GM18858 (cell line): Measurements from ENCODE around the gene ABTB1.

Source experiments
- ATAC-seq: cut with Tn5 transposase; IDR thresholded peaks from one replicate; pipeline ENCODE4 v1.9.1; 2021; ENCODE audit not compliant: unreplicated experiment

Gene ABTB1

DNA sequence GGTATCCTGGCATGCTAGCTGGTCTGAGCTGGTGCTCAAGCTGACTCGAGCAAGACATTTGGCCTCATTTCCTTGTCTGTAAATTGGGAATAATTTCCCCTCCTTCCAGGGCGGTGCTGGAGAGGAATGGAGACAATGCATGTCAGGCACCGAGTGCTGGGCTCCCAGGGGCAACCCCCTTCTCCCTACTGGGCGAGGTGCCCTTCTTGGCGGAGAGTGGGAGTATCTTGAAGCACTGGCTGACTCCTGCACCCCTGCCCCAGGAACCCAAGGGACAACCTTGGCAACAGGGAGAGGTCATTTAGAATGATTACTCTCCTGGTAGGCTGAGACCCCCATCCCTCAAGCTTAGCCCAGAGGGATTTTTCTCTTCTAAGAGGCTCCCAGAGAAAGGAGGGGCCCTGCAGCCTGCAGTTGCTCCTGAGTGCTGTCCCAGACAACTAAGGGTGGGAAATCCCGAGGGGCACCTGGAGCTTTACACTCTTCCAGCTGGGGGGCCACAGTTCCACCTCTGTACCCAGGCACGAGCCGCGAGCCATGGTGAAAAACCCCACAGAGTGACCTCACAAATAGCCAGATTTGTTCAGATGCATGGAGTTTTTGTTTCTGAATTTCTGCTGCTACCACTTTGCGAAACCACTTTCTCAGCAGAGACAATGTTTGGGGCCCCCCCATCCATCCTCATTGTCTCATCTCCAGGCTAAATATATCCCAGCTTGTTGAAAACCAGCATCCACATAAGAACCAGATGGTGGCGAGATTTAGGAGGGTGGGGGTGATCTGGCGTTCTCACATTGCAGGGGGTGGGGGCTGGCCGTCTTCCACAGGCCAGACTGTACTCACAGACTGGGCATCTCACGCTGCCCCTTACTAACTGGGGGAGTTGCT, 44.8 kb downstream of the ABTB1 start:
- ATAC-seq = no peak

DNA sequence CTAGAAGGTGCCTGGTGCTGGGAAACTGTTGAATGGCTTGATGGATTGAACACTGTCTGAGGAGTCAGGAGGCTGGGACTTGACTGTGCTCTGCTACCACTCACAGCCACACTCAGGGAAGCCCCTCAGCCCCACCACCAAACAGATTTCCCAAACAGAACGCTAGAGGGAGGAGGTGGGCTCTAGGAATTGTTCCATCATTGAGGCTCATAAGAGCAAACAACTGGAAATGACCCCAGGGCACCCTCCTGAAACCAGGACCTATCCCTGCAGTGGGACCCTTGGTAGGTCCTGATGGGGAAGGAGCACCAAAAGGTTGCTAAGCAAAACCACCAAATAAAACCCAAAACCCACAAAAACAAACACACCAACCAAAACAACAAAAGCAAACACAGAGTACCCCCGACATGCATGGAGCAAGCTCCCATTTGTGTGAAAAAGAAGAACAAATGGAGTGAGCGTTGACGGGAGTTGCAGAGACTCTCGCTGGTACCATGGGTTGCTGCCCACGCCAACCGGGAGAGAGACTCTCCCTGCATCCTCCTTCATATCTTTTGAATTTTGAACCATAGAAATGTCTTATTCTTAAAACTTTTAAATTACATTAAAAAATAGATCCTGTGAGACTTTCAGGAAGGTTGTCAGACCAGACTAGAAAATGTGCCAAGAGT, 45.6 kb downstream of the ABTB1 start:
- no peak for ATAC-seq

DNA sequence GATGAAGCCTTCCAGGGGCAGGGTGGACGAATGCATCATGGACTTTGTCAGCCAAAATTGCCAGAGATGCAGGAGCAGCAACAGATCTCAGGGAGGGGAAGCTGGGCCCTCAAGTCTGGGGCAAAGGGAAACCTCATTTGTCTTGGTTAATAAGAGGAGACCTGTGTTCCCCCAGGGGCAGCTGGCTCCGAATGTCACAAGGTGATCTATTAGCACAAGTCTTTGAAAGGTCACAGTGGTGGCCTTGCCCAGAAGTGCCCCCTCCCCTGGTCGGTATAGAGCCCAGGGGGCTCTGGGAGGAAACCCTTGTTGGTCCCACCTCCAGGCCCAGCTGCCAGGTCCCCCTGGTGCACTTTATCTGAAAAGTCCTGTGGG, 46.2 kb downstream of the ABTB1 start:
- ATAC-seq = no peak

DNA sequence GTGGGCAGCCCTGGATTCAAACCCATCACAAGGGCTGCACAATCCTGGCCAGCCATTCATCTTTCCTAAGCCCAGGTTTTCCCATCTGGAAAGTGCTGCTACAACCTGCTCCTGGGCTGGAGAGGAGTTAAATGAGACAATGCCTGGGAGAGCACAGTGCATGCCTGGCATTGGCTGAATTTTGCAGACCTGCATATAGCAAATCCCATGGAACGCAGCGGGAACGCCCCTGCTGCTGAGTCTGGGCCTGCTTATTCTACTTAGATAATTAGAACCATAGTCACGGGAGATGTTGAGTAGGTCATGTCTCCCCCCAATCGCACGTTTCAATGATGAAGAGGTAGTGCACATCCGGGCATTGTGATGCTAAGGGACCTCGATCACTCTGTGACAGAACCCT, 46.6 kb downstream of the ABTB1 start:
- ATAC-seq = no peak

DNA sequence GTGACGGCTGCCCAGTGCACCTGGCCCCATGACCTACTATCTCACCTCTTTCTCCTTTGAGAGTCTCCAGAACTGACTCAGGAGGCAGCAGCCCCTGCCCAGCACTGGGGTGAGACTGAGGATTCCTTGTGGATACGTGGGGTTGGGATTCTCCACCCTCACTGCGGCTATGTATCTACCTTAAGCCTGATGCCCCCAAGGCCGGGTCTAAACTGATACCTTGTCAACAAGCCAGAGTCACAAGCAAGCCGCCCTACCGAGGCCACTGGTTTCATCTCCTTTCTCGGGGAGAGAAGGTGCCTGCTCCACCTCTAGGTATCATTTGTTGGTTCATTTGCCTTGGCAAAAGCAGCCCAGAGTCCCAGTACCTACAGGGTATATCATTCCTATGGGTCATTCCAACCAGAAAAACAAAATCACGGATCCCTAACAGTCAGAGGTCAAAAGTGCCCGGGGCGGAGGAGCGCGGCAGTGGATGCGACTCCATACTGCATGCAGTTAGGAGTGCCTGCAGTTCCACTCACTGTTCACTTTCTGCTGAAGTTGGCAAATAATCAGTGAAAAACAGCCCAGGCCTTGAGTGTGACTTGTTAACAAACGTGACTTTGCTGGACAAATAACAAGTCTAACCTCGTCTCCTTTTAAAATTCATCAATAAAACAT, 47.5 kb downstream of the ABTB1 start:
- no peak for ATAC-seq

DNA sequence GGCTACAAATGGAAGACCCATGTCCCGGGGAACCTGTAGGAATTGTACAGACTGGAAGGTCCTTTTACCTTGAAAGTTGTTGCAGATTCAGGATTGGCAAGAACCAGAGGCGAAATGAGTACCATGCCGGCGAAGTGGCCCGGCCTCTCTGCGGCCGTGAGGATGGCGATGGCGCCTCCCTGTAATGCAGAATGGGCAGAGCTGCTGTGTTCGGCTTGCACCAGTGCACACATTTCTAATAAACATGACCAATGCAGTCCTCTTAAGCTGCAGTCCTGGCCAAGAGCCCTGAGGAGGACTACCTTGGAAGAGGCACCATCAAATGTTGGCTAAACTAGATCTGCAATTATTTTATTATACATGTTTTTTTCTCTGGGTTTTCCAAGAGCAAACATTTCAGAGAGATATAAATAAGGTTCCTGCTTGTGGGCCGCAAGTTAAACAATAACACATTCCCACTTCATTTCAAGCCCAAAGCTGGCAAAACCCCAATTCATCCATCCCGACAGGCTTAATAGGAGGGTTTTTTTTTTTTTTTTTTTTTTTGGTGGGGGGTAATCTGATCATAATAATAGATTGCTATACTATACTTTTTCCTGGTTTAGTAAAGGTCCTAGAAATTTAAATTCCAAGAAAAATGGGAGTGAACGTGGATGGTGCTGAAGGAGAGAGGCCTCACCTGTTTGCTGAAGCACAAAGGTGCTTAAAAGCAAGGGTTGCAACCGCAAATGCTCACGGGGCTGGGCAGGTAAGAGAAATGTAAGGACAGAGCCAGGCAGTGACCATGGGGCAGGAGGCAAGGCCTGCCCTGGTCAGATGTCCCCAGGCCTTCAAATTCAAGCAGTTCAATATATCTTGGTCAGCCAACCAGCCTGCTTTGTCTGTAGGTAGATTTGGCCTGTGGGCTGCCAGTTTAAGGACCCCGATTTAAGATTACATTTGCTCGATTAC, 48.5 kb downstream of the ABTB1 start:
- ATAC-seq = no peak

DNA sequence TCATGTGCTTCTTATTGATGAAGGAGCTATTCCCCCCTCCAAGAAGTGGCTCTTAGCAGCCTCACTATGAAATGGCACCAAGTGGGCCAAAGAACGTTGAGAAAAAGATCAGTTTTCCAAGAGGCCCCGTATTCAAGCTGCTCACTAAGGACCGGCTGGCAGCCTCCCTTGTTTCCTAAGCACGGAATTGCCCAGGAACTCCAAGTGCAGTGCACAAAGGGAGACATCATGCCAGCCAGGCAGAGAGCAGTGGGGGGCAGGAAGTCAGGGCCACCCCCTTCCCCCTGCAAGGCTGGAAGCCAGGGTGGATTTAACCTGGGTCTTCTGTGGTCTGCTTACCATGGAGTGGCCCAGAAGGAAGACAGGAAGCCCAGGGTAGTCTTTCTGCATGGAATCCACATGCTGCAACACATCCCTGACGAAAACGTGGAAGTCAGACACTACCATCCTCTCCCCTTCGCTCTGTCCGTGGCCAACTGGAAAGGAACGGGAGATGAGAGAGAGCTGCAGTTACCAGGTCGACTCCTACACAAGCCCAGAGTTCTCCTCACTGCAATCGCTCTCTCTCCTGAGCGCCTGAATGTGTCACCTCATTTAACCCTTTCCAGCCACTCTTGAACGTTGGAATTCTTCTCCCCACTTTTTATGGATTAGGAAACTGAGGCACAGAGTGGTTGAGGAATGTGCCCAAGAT, 49.5 kb downstream of the ABTB1 start:
- no peak for ATAC-seq

DNA sequence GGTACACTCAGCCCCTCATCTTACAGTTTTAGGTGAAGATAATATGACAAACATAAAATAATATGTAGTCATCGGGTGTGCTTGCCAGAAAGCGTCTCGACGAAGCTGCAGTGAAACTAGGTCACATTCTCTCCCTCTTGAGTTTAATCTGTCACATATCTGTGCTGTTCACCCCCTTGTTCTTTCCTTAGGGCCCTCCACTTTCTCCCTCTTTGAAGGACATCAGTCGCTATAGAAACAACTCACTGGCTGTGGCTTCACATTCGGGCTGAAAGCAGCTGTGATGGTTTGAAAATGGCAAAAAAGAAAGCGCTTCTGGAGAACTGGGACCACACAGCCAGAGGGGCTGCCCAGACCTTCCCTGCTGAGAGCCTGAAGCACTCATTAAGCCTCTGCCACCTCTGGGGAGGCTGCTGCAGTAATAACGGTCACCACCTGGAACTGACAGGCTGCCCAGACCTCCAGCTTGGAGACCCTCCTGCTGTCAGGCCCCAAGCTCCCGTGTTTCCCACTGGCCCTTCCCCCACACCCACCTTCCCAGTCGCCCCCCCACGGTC, 50.3 kb downstream of the ABTB1 start:
- no peak for ATAC-seq

DNA sequence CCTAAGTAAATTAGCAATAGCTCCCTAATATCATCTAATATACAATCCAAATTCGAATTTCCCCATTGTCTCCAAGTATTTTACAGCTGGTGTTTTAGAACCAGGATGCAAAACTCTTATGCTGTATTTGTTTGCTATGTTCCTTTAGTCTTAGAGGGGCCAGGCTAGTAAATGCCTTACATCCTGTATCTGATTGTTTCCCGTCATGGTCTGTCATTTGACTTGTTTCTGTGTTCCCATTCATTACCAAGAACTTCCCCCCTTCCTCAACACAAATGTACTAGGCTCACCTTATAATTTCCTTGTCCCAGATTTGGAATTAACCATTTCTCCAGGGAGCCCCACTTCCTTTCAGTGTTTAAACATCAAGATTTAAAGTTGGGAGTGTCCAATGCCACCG, 54.1 kb downstream of the ABTB1 start:
- ATAC-seq = no peak

DNA sequence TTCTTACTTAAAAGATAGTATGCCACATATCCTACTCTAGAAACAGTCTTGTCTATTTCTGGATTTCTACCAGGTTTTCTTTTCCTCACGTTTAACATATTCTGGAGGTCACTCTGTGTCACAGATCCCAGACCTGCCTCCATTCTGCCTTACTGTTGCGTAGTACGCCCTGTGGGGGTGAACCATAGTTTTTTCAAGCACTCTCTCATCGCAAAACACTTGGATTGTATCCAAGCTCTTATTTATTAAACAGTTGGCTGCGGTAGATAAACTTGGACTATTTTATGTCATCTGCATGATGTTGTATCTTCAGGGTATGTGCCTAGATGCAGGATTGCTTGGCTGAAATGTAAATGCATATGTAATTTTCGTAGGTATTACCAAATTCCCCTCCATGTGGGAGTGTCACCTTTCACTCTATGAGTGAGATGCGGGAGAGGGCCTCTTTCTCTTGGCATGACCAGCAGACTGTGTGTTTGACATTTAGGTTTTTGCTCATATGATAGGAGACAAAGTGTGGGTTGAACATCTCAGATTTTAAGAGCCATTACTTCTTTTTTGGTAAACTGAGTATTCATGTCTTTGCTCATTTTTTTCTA, 55.8 kb downstream of the ABTB1 start:
- no peak for ATAC-seq

DNA sequence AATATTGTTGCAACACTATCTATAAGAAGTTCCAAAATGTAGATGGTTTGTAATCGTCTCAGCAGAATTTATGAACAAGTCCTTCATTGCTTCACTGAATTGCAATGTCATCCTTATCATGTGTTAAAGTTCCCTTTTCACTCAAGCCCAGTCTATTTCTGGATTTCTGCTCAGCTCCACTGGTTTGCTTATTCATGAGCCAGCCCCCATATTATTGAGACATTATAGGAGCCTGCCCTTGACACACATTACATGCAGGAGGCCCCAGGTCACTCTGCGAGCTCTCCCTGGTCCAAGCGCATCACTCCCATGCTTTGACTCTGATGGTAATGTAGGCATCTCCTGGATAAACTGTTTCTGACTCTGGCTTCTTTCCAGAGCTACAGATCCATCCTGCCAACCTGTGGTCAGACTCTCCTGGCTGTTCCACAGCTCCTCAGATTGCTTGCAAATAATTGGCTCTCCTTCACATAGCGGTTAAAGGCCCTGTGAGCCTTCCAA, 56.9 kb downstream of the ABTB1 start:
- no peak for ATAC-seq

DNA sequence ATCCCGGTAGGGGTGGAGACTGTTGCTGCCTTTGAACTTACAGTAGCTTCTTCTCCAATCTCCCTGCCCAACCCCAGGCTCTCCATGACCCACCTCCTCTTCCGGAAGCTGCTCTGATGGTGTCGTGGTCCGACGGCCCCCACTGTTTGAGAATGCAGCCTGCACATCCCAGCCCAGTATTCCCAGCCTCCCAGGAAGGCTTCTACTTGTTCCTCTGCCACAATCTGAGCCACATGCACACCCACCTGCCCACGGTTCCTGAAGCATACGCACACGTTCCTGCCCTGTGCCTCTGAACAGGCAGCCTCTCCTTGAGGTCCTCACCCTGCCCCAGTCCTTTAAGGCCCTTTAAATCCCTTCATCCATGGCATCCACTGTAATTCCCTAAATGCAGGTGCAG, 57.4 kb downstream of the ABTB1 start:
- ATAC-seq = no peak
